ENCODE measurements around the gene ANO8.

ANO8 gene

GRCh38 chr19:17347361-17347760 lies 12.7 kb upstream of the ANO8 start:
- DNase-seq, result no peak

- peak; percentile 78 for DNase-seq
Measured at GRCh38 chr19:17346109-17346671, 11.5 kb upstream of the ANO8 start.

GRCh38 chr19:17341845-17342244 lies 7.2 kb upstream of the ANO8 start:
- DNase-seq, result no peak

- DNase-seq, result no peak
Measured at GRCh38 chr19:17341386-17341785, 6.7 kb upstream of the ANO8 start.

- no peak for DNase-seq
Measured at GRCh38 chr19:17340871-17341357, 6.3 kb upstream of the ANO8 start.

GRCh38 chr19:17340302-17340870 lies 5.7 kb upstream of the ANO8 start:
- no peak for DNase-seq

GRCh38 chr19:17339088-17339741 lies 4.6 kb upstream of the ANO8 start:
- peak; percentile 32 for DNase-seq

- DNase-seq, result no peak
Measured at GRCh38 chr19:17338433-17339078, 3.9 kb upstream of the ANO8 start.

GRCh38 chr19:17337675-17338432 lies 3.2 kb upstream of the ANO8 start:
- peak; percentile 31 for DNase-seq

- DNase-seq, result peak; percentile 97
Measured at GRCh38 chr19:17336872-17337674, 2.4 kb upstream of the ANO8 start, which contains the start of gene GTPBP3. TSS of gene GTPBP3 (plus strand) at chr19:17337553. CDS start at chr19:17337612, 59 bp downstream.

- DNase-seq, result no peak
Measured at GRCh38 chr19:17335575-17335974, 920 bp upstream of the ANO8 start.

GRCh38 chr19:17333611-17334413 lies 843 bp downstream of the ANO8 start:
- peak; percentile 76 for DNase-seq

GRCh38 chr19:17332677-17333581 lies 1.7 kb downstream of the ANO8 start:
- DNase-seq, result peak; percentile 47

GRCh38 chr19:17332360-17332676 lies 2.3 kb downstream of the ANO8 start:
- DNase-seq, result no peak

- no peak for DNase-seq
Measured at GRCh38 chr19:17331045-17331558, 3.6 kb downstream of the ANO8 start.

- DNase-seq, result no peak
Measured at GRCh38 chr19:17330262-17331044, 4.2 kb downstream of the ANO8 start.

GRCh38 chr19:17329366-17330261 lies 5.0 kb downstream of the ANO8 start:
- DNase-seq, result no peak
